Measurements from ENCODE around the gene TM9SF1. TPM values are rescaled to one million over a fixed set of nuclear protein-coding genes. Genes with fewer than 3 reads are reported as not detected.

The TM9SF1 gene
- total and polyA plus RNA-seq, 2 of the 13 experiments (the other 11 are each of a cell fraction or from before 2014, with no cell fraction given): 83.2 to 110 TPM

GRCh38 chr14:24146978-24147760 is 48.1 kb downstream of the TM9SF1 start, which contains the start of gene RNF31 (continued):
- TF ChIP-seq TIGD3 (CRISPR knock-in tag; IDR thresholded peaks at IDR 0.05; ENCODE audit: borderline replicate concordance) (no peak), MXD3 (CRISPR knock-in tag; IDR thresholded peaks at IDR 0.05) (peak; percentile 2), TOPORS (CRISPR knock-in tag; IDR thresholded peaks at IDR 0.05) (peak; percentile 87; the same call in 1 of the 2 replicates), PBX2 (CRISPR knock-in tag; IDR thresholded peaks at IDR 0.05) (0 out of 2 replicates have a peak, but pooled peaks have one; percentile 2), CREM (IDR thresholded peaks at IDR 0.05) (peak; percentile 53; the same call in 1 of the 2 replicates), CREM (CRISPR knock-in tag; IDR thresholded peaks at IDR 0.05) (no peak), RAD21 (CRISPR knock-in tag; IDR thresholded peaks at IDR 0.05) (peak; percentile 39), RERE (CRISPR knock-in tag; IDR thresholded peaks at IDR 0.05; ENCODE audit: low read depth) (no peak), TRAFD1 (CRISPR knock-in tag; IDR thresholded peaks at IDR 0.05; ENCODE audit: borderline replicate concordance) (0 out of 2 replicates have a peak, but pooled peaks have one; percentile 80), ZSCAN20 (CRISPR knock-in tag; IDR thresholded peaks at IDR 0.05; ENCODE audit: borderline replicate concordance) (peak; percentile 89; the same call in 1 of the 2 replicates), ELK4 (CRISPR knock-in tag; IDR thresholded peaks at IDR 0.05; ENCODE audit: borderline replicate concordance) (peak; percentile 85), ZFP90 (CRISPR knock-in tag; IDR thresholded peaks at IDR 0.05; ENCODE audit: borderline replicate concordance) (0 out of 2 replicates have a peak, but pooled peaks have one; percentile 5), IRF2 (CRISPR knock-in tag; IDR thresholded peaks at IDR 0.05) (0 out of 2 replicates have a peak, but pooled peaks have one; percentile 71), ZNF350 (CRISPR knock-in tag; IDR thresholded peaks at IDR 0.05; ENCODE audit: borderline replicate concordance, low read depth) (peak; percentile 75; the same call in 1 of the 2 replicates), ZNF24 (IDR thresholded peaks at IDR 0.05) (peak; percentile 53; the same call in 1 of the 2 replicates)
